Right atrium auricular region (tissue), 2 donors: ENCODE data around the gene HID1. TPM values are rescaled to one million over a fixed set of nuclear protein-coding genes. Genes with fewer than 3 reads are reported as not detected.

ENCODE experiments used
- DNase-seq: peaks from one replicate; pipeline ENCODE4 v3.0.0-alpha.2; 2019; ENCODE audit warnings: low spot score
- H3K27ac ChIP-seq, 2 donors: fragments of 200-600 bp; sonication (generic); 1 replicate in 1 of 2; 2 replicates in 1 of 2; pipeline ENCODE4 v1.5.1; 2016 to 2019
- H3K27me3 ChIP-seq, 2 donors: fragments of 200-600 bp; sonication (generic); one replicate each; pipeline versions ENCODE4 v1.5.1 to v1.6.0; 2017 to 2019
- H3K36me3 ChIP-seq: fragments of 200-600 bp; sonication (generic); one replicate; pipeline ENCODE4 v1.5.1; 2016
- H3K4me1 ChIP-seq, 2 donors: fragments of 200-600 bp; sonication (generic); one replicate each; pipeline versions ENCODE4 v1.5.1 to v1.6.0; 2017 to 2019
- H3K4me3 ChIP-seq, 2 donors: fragments of 200-600 bp; sonication (generic); 1 replicate in 1 of 2; 2 replicates in 1 of 2; pipeline ENCODE4 v1.5.1; 2017 to 2019; ENCODE audit warnings: mild to moderate bottlenecking in 1 of 2, moderate library complexity in 1 of 2
- H3K9me3 ChIP-seq, 2 donors: fragments of 200-600 bp; sonication (generic); one replicate each; pipeline ENCODE4 v1.5.1; 2019
- CTCF ChIP-seq, 2 donors: fragments of 200-600 bp; sonication (generic); IDR thresholded peaks; one replicate each; pipeline ENCODE4 v1.5.1; 2019; ENCODE audit warnings: antibody characterized with exemption in 2 of 2
- total RNA-seq, 2 donors: library from RNA; depleted of rRNA; stranded (reverse); fragments of >200 nt; gene quantifications; one replicate each; pipeline ENCODE4 v1.1.0, GENCODE V29; 2016

Gene HID1
- total RNA-seq, 2 donors from 2014 or later: 10.6 to 11.7 TPM

- H3K27me3 ChIP-seq: no peaks in the 10 kb centered on the region
- H3K27ac ChIP-seq: no peak overlapping the region
- no peaks in the 10 kb centered on the region for H3K4me1 ChIP-seq
- H3K4me3 ChIP-seq: no peak overlapping the region
- TF ChIP-seq CTCF (IDR thresholded peaks at IDR 0.05): no peak
- H3K36me3 ChIP-seq: no peaks in the 10 kb centered on the region
- no peaks in the 10 kb centered on the region for H3K9me3 ChIP-seq
- DNase-seq: no peak
Measured at GRCh38 chr17:74903034-74903433, 69.5 kb downstream of the HID1 start.

GRCh38 chr17:74901353-74902135, 71.0 kb downstream of the HID1 start:
- H3K27me3 ChIP-seq: no peaks in the 10 kb centered on the region
- no peaks in the 10 kb centered on the region for H3K4me1 ChIP-seq
- no peaks in the 10 kb centered on the region for H3K36me3 ChIP-seq
- no peak for DNase-seq
- TF ChIP-seq CTCF (IDR thresholded peaks at IDR 0.05): no peak
- H3K27ac ChIP-seq: no peak overlapping the region
- no peak overlapping the region for H3K4me3 ChIP-seq
- no peaks in the 10 kb centered on the region for H3K9me3 ChIP-seq

Other genes with a start within 250 kb of the HID1 start
- gene RAB37, start 235.5 kb downstream of the HID1 start, total RNA-seq: under 1 TPM; 0.89 to 0.90 TPM
- gene NHERF1, start 224.1 kb downstream of the HID1 start, total RNA-seq: 10 to 100 TPM; 20.2 to 30.9 TPM
- 10 to 100 TPM; 16.2 to 18.7 TPM for gene NAT9, start 196.4 kb downstream of the HID1 start, total RNA-seq
- gene GRIN2C, start 112.9 kb downstream of the HID1 start, total RNA-seq: 10 to 100 TPM; 27.6 to 34.4 TPM
- gene FDXR, start 99.8 kb downstream of the HID1 start, total RNA-seq: 1 to 10 TPM; 4.1 to 7.9 TPM
- not detected for gene FADS6, start 79.1 kb downstream of the HID1 start, total RNA-seq
- under 1 TPM; 0.20 to 0.22 TPM for gene USH1G, start 49.5 kb downstream of the HID1 start, total RNA-seq
- gene OTOP2, start 48.5 kb downstream of the HID1 start, total RNA-seq: not detected
- gene OTOP3, start 36.9 kb downstream of the HID1 start, total RNA-seq: not detected
- gene CDR2L, start 14.9 kb upstream of the HID1 start, total RNA-seq: 10 to 100 TPM; 13.6 to 28.8 TPM
- 100 to 1,000 TPM in 1 of 2 donors, 10 to 100 TPM in 1; 44.8 to 104 TPM for gene MRPL58, start 39.9 kb upstream of the HID1 start, total RNA-seq
- gene ATP5PD, start 74.2 kb upstream of the HID1 start, total RNA-seq: 100 to 1,000 TPM; 675 to 871 TPM
- gene KCTD2, start 74.5 kb upstream of the HID1 start, total RNA-seq: 10 to 100 TPM; 17.9 to 28.4 TPM
- 10 to 100 TPM; 16.5 to 34.1 TPM for gene SLC16A5, start 115.2 kb upstream of the HID1 start, total RNA-seq
- 1 to 10 TPM; 4.9 to 9.5 TPM for gene ARMC7, start 137.2 kb upstream of the HID1 start, total RNA-seq
- gene NT5C, start 159.0 kb upstream of the HID1 start, total RNA-seq: 10 to 100 TPM; 41.4 to 77.5 TPM
- 10 to 100 TPM; 15.1 to 15.8 TPM for gene JPT1, start 181.8 kb upstream of the HID1 start, total RNA-seq
- gene SUMO2, start 210.2 kb upstream of the HID1 start, total RNA-seq: 10 to 100 TPM; 45.7 to 58.1 TPM
- gene NUP85, start 232.9 kb upstream of the HID1 start, total RNA-seq: 10 to 100 TPM; 10.3 to 14.3 TPM